HEK293T (cell line): ENCODE results near the gene SRGAP3.
A peak's percentile ranks its signal among the peaks of the same experiment; 100 is the strongest.

Source experiments
- CTCF ChIA-PET: fragments of 350-600 bp; formaldehyde crosslinking; extraction: SDS; loops from one replicate; lab custom pipeline; 2021; ENCODE audit warnings: antibody characterized with exemption, inconsistent platforms; lab: Yijun Ruan, JAX
- POLR2A ChIA-PET: fragments of 350-600 bp; formaldehyde crosslinking; extraction: SDS; loops from one replicate; lab custom pipeline; 2020; ENCODE audit warnings: antibody characterized with exemption, inconsistent platforms; lab: Yijun Ruan, JAX
- DNase-seq: peaks from one replicate; pipeline ENCODE4 v3.0.0; 2012; ENCODE audit warnings: mixed read lengths; ENCODE audit errors: extremely low spot score
- ARNT ChIP-seq: fragments of 450-650 bp; IDR thresholded peaks from 2 replicates; pipeline ENCODE4 v1.6.1; 2017; ENCODE audit warnings: mild to moderate bottlenecking
- BHLHE40 ChIP-seq: fragments of 450-650 bp; IDR thresholded peaks from 2 replicates; pipeline ENCODE4 v1.6.1; 2016; ENCODE audit warnings: mild to moderate bottlenecking, moderate library complexity, borderline replicate concordance
- CTBP1 ChIP-seq: fragments of 450-650 bp; IDR thresholded peaks from 2 replicates; pipeline ENCODE4 v1.6.1; 2016; ENCODE audit warnings: borderline replicate concordance
- ELF4 ChIP-seq: fragments of 450-650 bp; IDR thresholded peaks from 2 replicates; pipeline ENCODE4 v1.6.1; 2017; ENCODE audit warnings: antibody characterized with exemption
- FOXA1 ChIP-seq: fragments of 450-650 bp; IDR thresholded peaks from 2 replicates; pipeline ENCODE4 v1.6.1; 2016; ENCODE audit warnings: mild to moderate bottlenecking
- FOXM1 ChIP-seq: fragments of 450-650 bp; IDR thresholded peaks from 2 replicates; pipeline ENCODE4 v1.6.1; 2017; ENCODE audit warnings: mild to moderate bottlenecking, borderline replicate concordance
- HDGF ChIP-seq: fragments of 450-650 bp; IDR thresholded peaks from 2 replicates; pipeline ENCODE4 v1.6.1; 2017; ENCODE audit warnings: antibody characterized with exemption, borderline replicate concordance
- L3MBTL2 ChIP-seq: fragments of 450-650 bp; conservative IDR thresholded peaks from 2 replicates; pipeline ENCODE4 v1.6.1; 2016; ENCODE audit warnings: mild to moderate bottlenecking
- LEF1 ChIP-seq: fragments of 450-650 bp; IDR thresholded peaks from 2 replicates; pipeline ENCODE4 v1.6.1; 2017; ENCODE audit warnings: mild to moderate bottlenecking, borderline replicate concordance
- NFRKB ChIP-seq: fragments of 450-650 bp; IDR thresholded peaks from 2 replicates; pipeline ENCODE4 v1.6.1; 2016; ENCODE audit warnings: mild to moderate bottlenecking, moderate library complexity
- PKNOX1 ChIP-seq: fragments of 450-650 bp; IDR thresholded peaks from 2 replicates; pipeline ENCODE4 v1.6.1; 2016
- SP1 ChIP-seq: fragments of 450-650 bp; IDR thresholded peaks from 2 replicates; pipeline ENCODE4 v1.6.1; 2017
- SUZ12 ChIP-seq: fragments of 450-650 bp; IDR thresholded peaks from 2 replicates; pipeline ENCODE4 v1.6.1; 2016; ENCODE audit warnings: mild to moderate bottlenecking
- TARDBP ChIP-seq: fragments of 450-650 bp; IDR thresholded peaks from 2 replicates; pipeline ENCODE4 v1.6.1; 2016
- ZNF384 ChIP-seq: fragments of 450-650 bp; IDR thresholded peaks from 2 replicates; pipeline ENCODE4 v1.6.1; 2016

Gene SRGAP3

DNA sequence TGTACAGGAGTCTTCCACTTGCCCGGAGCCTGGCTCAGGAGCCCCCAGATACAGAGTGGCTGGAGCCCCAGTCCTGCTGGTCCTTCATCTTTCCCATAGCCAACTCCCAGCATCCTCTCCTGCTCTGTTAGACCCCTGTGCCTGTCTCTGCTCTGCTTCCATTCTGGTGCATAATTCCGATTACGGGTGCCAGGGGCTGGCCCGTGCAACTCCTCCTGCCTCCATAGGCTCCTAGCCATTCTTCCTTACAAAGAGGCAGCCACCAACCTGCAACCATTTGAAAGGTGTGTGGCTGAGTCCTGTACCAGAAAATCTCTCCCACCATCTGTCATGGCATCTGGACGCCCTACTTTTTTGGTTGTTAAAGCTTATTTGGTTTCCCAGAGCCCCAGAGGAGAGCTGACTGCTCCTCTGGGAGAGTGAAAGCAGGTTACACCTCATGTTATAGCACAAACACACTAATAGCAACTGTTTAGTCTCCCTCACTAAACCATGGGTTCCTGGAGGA is 281.0 kb downstream of the SRGAP3 start:
- POLR2A ChIA-PET: no interaction called here
- TF ChIP-seq NFRKB: no peak
- TF ChIP-seq FOXM1: no peak
- TF ChIP-seq L3MBTL2: no peak
- TF ChIP-seq HDGF: no peak
- no peak for TF ChIP-seq ARNT
- TF ChIP-seq CTBP1: no peak
- no peak for TF ChIP-seq SUZ12
- TF ChIP-seq ELF4: no peak
- no peak for TF ChIP-seq TARDBP
- no peak for TF ChIP-seq BHLHE40
- TF ChIP-seq ZNF384: no peak
- no peak for TF ChIP-seq SP1
- TF ChIP-seq LEF1: no peak
- TF ChIP-seq PKNOX1: no peak
- DNase-seq: no peak
- CTCF ChIA-PET: interaction anchor here (2.4 kb wide), 1 partner anchor 335 kb away, joined by 12 read pairs; no protein-coding TSS in a partner anchor

GRCh38 chr3:8967553-8967952 is 281.9 kb downstream of the SRGAP3 start:
- ChIA-PET POLR2A (no interaction called here), CTCF (no interaction called here)
- DNase-seq: no peak

GRCh38 chr3:8966820-8967348 is 282.6 kb downstream of the SRGAP3 start:
- ChIA-PET POLR2A (no interaction called here), CTCF (no interaction called here)
- no peak for DNase-seq
- TF ChIP-seq ZNF384: no peak

More at GRCh38 chr3:8967553-8967952, 281.9 kb downstream of the SRGAP3 start:
- TF ChIP-seq FOXA1 (no peak), LEF1 (no peak), SP1 (no peak), BHLHE40 (no peak), PKNOX1 (no peak), TARDBP (no peak), ZNF384 (no peak), ELF4 (no peak), HDGF (no peak), FOXM1 (no peak), L3MBTL2 (no peak)

DNA sequence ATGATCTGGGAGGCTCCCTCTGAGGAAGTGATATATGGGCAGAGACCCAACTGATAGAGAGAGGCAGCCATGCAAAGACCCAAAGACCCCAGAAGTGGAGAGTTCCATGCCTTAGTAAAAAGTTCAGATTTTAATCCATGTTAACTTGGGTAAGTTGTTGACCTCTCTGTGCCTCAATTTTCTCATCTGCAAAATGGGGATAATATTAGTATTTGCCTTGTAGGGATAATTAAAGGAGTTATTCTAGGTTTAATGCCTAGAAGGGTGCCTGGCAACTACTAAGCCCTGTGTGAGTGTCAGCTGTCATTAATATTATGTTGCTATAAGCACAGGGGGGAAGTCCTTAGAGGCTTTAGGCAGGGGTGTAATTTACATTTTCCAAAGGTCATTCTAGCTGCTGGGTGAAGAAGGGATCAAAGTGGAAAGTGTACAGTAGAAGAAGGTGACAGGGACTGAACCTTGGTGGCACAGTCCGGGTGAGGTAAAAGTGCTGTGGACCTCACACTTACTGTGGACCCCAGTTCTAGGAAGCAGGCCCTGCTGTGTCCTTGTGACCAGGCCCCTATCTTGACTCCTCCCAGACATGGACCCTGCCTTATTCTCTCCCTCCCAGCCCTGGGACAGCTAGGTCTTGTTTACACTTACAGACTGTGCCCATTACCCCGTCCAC is 283.2 kb downstream of the SRGAP3 start:
- ChIA-PET CTCF (interaction anchor here (1.0 kb wide), 1 partner anchor 336 kb away, joined by 3 read pairs; no protein-coding TSS in a partner anchor), POLR2A (no interaction called here)
- no peak for DNase-seq
- TF ChIP-seq SP1: no peak
- no peak for TF ChIP-seq L3MBTL2
- TF ChIP-seq NFRKB: no peak
- TF ChIP-seq FOXM1: no peak
- no peak for TF ChIP-seq TARDBP
- TF ChIP-seq ZNF384: no peak
- no peak for TF ChIP-seq CTBP1
- TF ChIP-seq LEF1: no peak
- no peak for TF ChIP-seq BHLHE40
- no peak for TF ChIP-seq SUZ12
- TF ChIP-seq FOXA1: no peak
- TF ChIP-seq PKNOX1: no peak
- TF ChIP-seq HDGF: no peak

GRCh38 chr3:8964436-8965370 is 284.7 kb downstream of the SRGAP3 start:
- DNase-seq: no peak
- CTCF ChIA-PET: interaction anchor here (0.7 to 1.0 kb wide), 2 partner anchors 338 kb away, joined by 3 read pairs; no protein-coding TSS in a partner anchor
- POLR2A ChIA-PET: no interaction called here
- TF ChIP-seq NFRKB (no peak), ELF4 (no peak), HDGF (no peak), SUZ12 (no peak), LEF1 (no peak), TARDBP (no peak), FOXA1 (no peak)

GRCh38 chr3:8963137-8963853 is 286.2 kb downstream of the SRGAP3 start, which contains the start of gene RAD18:
Gene RAD18, minus strand, starts transcription at chr3:8963472. Its CDS starts 87 bp downstream, at chr3:8963385.
- POLR2A ChIA-PET: interaction anchor here (0.7 to 1.4 kb wide), 2 partner anchors 9 to 15 kb away, joined by 3 read pairs; no protein-coding TSS in a partner anchor
- TF ChIP-seq L3MBTL2 (peak; percentile 84), ELF4 (peak; percentile 64), BHLHE40 (no peak), TARDBP (no peak), CTBP1 (no peak; the same call in 1 of the 2 replicates), LEF1 (no peak)
- DNase-seq: peak; percentile 89
- CTCF ChIA-PET: no interaction called here
